Prostate gland (tissue), 2 donors: ENCODE data around the gene F7. TPM values are rescaled to one million over a fixed set of nuclear protein-coding genes. Genes with fewer than 3 reads are reported as not detected.

Experiments
- DNase-seq: peaks from one replicate; pipeline ENCODE4 v3.0.0-alpha.2; 2019; ENCODE audit warnings: low spot score
- H3K27ac ChIP-seq, 2 donors: fragments of 200-600 bp; sonication (generic); 2 replicates each; pipeline ENCODE4 v1.5.1; 2017 to 2019
- H3K27me3 ChIP-seq: fragments of 200-600 bp; sonication (generic); replicated peaks from 2 replicates; pipeline ENCODE4 v1.5.1; 2019; ENCODE audit not compliant: insufficient read depth
- H3K36me3 ChIP-seq, 2 donors: fragments of 200-600 bp; sonication (generic); 1 replicate in 1 of 2; 2 replicates in 1 of 2; pipeline versions ENCODE4 v1.5.1 to v1.8.1; 2017 to 2019
- H3K4me1 ChIP-seq: fragments of 200-600 bp; sonication (generic); replicated peaks from 2 replicates; pipeline ENCODE4 v1.5.1; 2019
- H3K4me3 ChIP-seq, 2 donors: fragments of 200-600 bp; sonication (generic); 2 replicates each; pipeline ENCODE4 v1.5.1; 2017 to 2019
- H3K9me3 ChIP-seq: fragments of 200-600 bp; sonication (generic); 2 replicates; pipeline ENCODE4 v1.5.1; 2017
- CTCF ChIP-seq, 4 experiments: fragments of 200-600 bp in 2 of 4; fragments of 450-650 bp in 2 of 4; sonication (generic) in 2 of 4; IDR thresholded peaks; 1 replicate in 3 of 4; 2 replicates in 1 of 4; pipeline ENCODE4 v1.5.1; 2016 to 2019; ENCODE audit warnings: antibody characterized with exemption in 4 of 4, mild to moderate bottlenecking in 2 of 4, moderate library complexity in 2 of 4
- POLR2A ChIP-seq: fragments of 450-650 bp; IDR thresholded peaks from one replicate; pipeline ENCODE4 v1.6.1; 2016; ENCODE audit warnings: antibody characterized with exemption, mild to moderate bottlenecking
- POLR2AphosphoS5 ChIP-seq: sonication (generic); formaldehyde crosslinking; IDR thresholded peaks from one replicate; pipeline ENCODE4 v1.6.1; 2017; ENCODE audit warnings: antibody characterized with exemption
- WGBS: methylation state at CpG from one replicate; pipeline ENCODE4 v1.1.5; 2018; 5-methylcytosine and 5-hydroxymethylcytosine counted together
- intact Hi-C: fragments of 100-400 bp; cut with DNase I; formaldehyde crosslinking; loops from one replicate; pipeline ENCODE4 v1.14.2; 2022
- total RNA-seq, 2 donors: library from RNA; depleted of rRNA; stranded (reverse); fragments of >200 nt; gene quantifications; one replicate each; pipeline ENCODE4 v1.1.0, GENCODE V29; 2016

F7 gene
- total RNA-seq, 2 donors from 2014 or later = 2.7 TPM; not detected in 1

GRCh38 chr13:113126265-113127150 lies 20.9 kb downstream of the F7 start:
- no peak for TF ChIP-seq POLR2A
- no peak for TF ChIP-seq POLR2AphosphoS5
- no peak for TF ChIP-seq CTCF (IDR thresholded peaks at IDR 0.05)
- no peaks in the 10 kb centered on the region for H3K9me3 ChIP-seq
- H3K27me3 ChIP-seq = no peaks in the 10 kb centered on the region
- WGBS = 89% methylated on average over 18 of the region's 18 CpGs
- no peak for DNase-seq
- no peaks in the 10 kb centered on the region for H3K36me3 ChIP-seq
- no peak overlapping the region for H3K4me3 ChIP-seq
- intact Hi-C loops = no loop called here
- H3K4me1 ChIP-seq = no peaks in the 10 kb centered on the region
- H3K27ac ChIP-seq = no peak overlapping the region

GRCh38 chr13:113129480-113129879 lies 23.9 kb downstream of the F7 start:
- TF ChIP-seq CTCF (IDR thresholded peaks at IDR 0.05) = no peak
- TF ChIP-seq POLR2AphosphoS5 = no peak
- no peak for TF ChIP-seq POLR2A
- 79% methylated on average over 27 of the region's 27 CpGs for WGBS
- H3K27ac ChIP-seq = no peak overlapping the region
- no peaks in the 10 kb centered on the region for H3K9me3 ChIP-seq
- H3K36me3 ChIP-seq = no peaks in the 10 kb centered on the region
- no peak overlapping the region for H3K4me3 ChIP-seq
- H3K4me1 ChIP-seq = no peaks in the 10 kb centered on the region
- no peak for DNase-seq
- H3K27me3 ChIP-seq = no peaks in the 10 kb centered on the region
- intact Hi-C loops = no loop called here

- Histone ChIP-seq H3K9me3 (no peaks in the 10 kb centered on the region), H3K27ac (no peak overlapping the region), H3K36me3 (no peaks in the 10 kb centered on the region), H3K4me3 (no peak overlapping the region), H3K27me3 (no peaks in the 10 kb centered on the region), H3K4me1 (no peaks in the 10 kb centered on the region)
- WGBS = 55% methylated on average over 57 of the region's 60 CpGs
- intact Hi-C loops = no loop called here
- TF ChIP-seq CTCF (IDR thresholded peaks at IDR 0.05) (no peak), POLR2A (no peak), POLR2AphosphoS5 (no peak)
- DNase-seq = no peak
Measured at GRCh38 chr13:113129921-113130750, 24.5 kb downstream of the F7 start.

- intact Hi-C loops = no loop called here
- no peak overlapping the region for H3K27ac ChIP-seq
Measured at GRCh38 chr13:113135281-113135760, 29.7 kb downstream of the F7 start.

More at GRCh38 chr13:113135281-113135760, 29.7 kb downstream of the F7 start:
- TF ChIP-seq POLR2A = no peak
- no peak for TF ChIP-seq CTCF (IDR thresholded peaks at IDR 0.05)
- TF ChIP-seq POLR2AphosphoS5 = no peak
- WGBS = 65% methylated on average over 2 of the region's 2 CpGs
- H3K36me3 ChIP-seq = no peaks in the 10 kb centered on the region
- no peak for DNase-seq
- H3K4me3 ChIP-seq = no peak overlapping the region
- no peaks in the 10 kb centered on the region for H3K27me3 ChIP-seq
- no peaks in the 10 kb centered on the region for H3K9me3 ChIP-seq
- no peaks in the 10 kb centered on the region for H3K4me1 ChIP-seq
